Measurements from ENCODE around the gene SBNO2.

GRCh38 chr19:1214862-1215731 lies 41.0 kb upstream of the SBNO2 start:
- TF ChIP-seq, protein P1, sequence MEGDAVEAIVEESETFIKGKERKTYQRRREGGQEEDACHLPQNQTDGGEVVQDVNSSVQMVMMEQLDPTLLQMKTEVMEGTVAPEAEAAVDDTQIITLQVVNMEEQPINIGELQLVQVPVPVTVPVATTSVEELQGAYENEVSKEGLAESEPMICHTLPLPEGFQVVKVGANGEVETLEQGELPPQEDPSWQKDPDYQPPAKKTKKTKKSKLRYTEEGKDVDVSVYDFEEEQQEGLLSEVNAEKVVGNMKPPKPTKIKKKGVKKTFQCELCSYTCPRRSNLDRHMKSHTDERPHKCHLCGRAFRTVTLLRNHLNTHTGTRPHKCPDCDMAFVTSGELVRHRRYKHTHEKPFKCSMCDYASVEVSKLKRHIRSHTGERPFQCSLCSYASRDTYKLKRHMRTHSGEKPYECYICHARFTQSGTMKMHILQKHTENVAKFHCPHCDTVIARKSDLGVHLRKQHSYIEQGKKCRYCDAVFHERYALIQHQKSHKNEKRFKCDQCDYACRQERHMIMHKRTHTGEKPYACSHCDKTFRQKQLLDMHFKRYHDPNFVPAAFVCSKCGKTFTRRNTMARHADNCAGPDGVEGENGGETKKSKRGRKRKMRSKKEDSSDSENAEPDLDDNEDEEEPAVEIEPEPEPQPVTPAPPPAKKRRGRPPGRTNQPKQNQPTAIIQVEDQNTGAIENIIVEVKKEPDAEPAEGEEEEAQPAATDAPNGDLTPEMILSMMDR (IDR thresholded peaks at IDR 0.05), result no peak
- TF ChIP-seq POLR2A (IDR thresholded peaks at IDR 0.05), result no peak

Measured in Peyer's patch (tissue), 4 donors.